RWPE1 (cell line): Measurements from ENCODE around the gene TAS1R1.

Experiments
- CTCF ChIA-PET: fragments of 350-600 bp; sonication (Branson Sonifier 250); formaldehyde crosslinking; extraction: SDS; loops from one replicate; lab custom pipeline; 2021; lab: Yijun Ruan, JAX
- POLR2A ChIA-PET: fragments of 400-600 bp; formaldehyde crosslinking; extraction: SDS; loops from one replicate; lab custom pipeline; 2020; ENCODE audit warnings: antibody characterized with exemption; ENCODE audit not compliant: low non-redundant PET; lab: Yijun Ruan, JAX
- DNase-seq: peaks from one replicate; pipeline ENCODE4 v3.0.0; 2012; ENCODE audit warnings: low spot score
- H3K27ac ChIP-seq: fragments of 450-650 bp; 2 replicates; pipeline ENCODE4 v1.5.1; 2017
- CTCF ChIP-seq: fragments of 450-650 bp; conservative IDR thresholded peaks from 2 replicates; pipeline ENCODE4 v1.5.1; 2017; ENCODE audit warnings: low read depth, mild to moderate bottlenecking

The TAS1R1 gene

DNA sequence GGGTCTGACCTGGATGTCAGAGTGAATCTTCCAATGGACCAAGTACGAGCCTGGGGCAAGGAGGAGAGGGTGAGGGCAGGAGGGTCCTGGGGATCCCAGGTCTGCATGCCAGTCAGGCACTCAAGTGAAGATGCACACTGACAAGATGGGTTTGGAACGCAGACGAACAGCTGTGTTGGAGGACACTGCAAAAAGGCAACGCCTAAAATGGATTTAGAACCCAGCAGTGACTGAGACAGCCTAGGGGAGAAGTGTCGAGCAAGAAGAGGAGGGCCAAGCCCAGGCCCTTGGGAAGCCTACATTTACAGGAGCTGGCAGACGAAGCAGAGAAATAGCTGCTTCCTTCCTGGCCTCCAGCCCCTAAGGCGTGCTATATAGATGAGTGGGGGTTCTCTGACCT lies 26.6 kb upstream of the TAS1R1 start:
- POLR2A ChIA-PET, result no interaction called here
- CTCF ChIA-PET, result interaction anchor here (1.7 kb wide), 1 partner anchor 43 kb away, joined by 5 read pairs; no protein-coding TSS in a partner anchor
- no peak for TF ChIP-seq CTCF
- DNase-seq, result no peak
- peak overlapping the region; percentile 3; the same call in 1 of the 2 replicates for H3K27ac ChIP-seq

GRCh38 chr1:6530504-6531160 lies 24.5 kb upstream of the TAS1R1 start:
- no peak for TF ChIP-seq CTCF
- no peak for DNase-seq
- no peak overlapping the region for H3K27ac ChIP-seq
- ChIA-PET CTCF (interaction anchor here (0.7 kb wide), 1 partner anchor 30 kb away, joined by 3 read pairs; no protein-coding TSS in a partner anchor), POLR2A (no interaction called here)

DNA sequence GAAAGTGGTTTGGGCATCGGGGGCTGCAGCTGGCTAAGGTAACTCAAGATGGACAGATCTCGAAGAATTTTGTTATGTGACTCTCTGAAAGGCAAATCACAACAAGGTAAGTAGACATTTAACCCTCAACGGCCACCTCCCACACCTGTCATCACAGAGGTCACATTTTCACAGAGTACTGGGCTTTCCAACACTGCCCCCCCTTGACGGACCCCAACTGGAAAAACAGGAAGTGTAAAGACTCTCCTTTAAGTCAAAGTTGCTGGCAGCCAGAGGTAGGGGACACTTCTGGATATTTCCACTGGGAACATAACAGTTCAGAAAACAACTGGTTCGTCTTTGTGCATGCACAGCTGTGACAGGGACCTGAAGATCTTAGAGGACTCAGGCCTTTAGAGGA lies 23.1 kb upstream of the TAS1R1 start:
- TF ChIP-seq CTCF, result no peak
- DNase-seq, result no peak
- ChIA-PET CTCF (interaction anchor here (0.6 kb wide), 1 partner anchor 46 kb away, joined by 4 read pairs; no protein-coding TSS in a partner anchor), POLR2A (no interaction called here)
- H3K27ac ChIP-seq, result no peak overlapping the region

DNA sequence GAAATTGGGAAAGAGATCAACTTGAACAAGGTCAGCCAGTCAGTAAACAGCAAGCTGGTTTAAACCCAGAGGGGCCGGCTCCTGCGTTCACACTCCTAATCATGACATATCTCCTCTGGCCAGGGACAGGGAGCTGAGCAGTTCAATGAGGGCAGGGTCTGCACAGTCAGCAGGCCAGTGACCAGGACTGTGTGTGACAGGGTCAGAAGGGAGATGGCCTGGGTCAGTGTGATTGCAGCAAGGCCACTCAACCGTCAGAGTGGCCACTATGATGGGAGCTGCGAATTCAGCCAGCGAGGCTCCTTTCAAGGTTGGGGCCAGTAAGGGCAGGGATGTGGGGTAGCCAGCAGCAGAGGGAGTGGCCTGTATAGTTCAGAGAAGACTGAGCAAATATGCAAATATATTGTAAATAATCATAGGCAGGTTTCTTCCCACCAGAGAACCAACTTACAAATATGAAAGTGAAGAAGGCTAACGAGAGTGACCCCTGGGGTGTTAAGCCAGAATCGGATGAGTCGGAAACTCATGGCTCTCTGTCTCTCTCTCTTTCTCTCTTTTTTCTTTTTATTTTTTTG lies 20.8 kb upstream of the TAS1R1 start:
- peak overlapping the region; percentile 22; the same call in 1 of the 2 replicates for H3K27ac ChIP-seq
- DNase-seq, result no peak
- no peak for TF ChIP-seq CTCF
- ChIA-PET CTCF (no interaction called here), POLR2A (no interaction called here)

DNA sequence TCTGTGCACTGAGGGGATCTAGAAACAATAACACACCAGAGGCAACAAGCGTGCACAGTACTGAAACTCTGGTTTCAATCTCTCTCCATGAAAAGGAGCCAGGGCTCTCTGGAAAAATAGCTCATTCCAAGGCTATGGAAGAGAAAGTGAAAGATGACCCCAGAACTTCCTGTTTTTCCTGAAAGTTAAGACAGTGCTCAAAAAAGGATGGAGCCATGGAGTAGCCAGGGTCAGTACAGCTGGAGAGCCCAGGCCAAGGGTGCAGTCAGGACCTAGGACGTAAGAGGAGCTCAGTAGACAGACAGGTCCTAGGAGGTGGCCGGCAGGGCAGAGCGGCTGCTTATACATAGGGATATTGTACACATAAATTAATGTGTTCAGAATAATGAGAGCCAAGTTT lies 19.9 kb upstream of the TAS1R1 start:
- TF ChIP-seq CTCF, result no peak
- ChIA-PET POLR2A (no interaction called here), CTCF (interaction anchor here (0.6 kb wide), 1 partner anchor 19 kb away, joined by 3 read pairs; the partner anchor contains the start of gene NOL9)
- no peak for DNase-seq
- no peak overlapping the region for H3K27ac ChIP-seq

GRCh38 chr1:6536291-6536690 lies 18.8 kb upstream of the TAS1R1 start:
- no peak for DNase-seq
- CTCF ChIA-PET, result interaction anchor here (1.3 kb wide), 1 partner anchor 13 kb away, joined by 4 read pairs; no protein-coding TSS in a partner anchor
- POLR2A ChIA-PET, result no interaction called here
- no peak overlapping the region for H3K27ac ChIP-seq
- TF ChIP-seq CTCF, result no peak
